Heart left ventricle (tissue), 13 donors: ENCODE measurements around the gene PDZD8.

ENCODE experiments used
- CTCF ChIP-seq, 12 donors: fragments of 200-600 bp; sonication (generic) in 4 of 12; IDR thresholded peaks; one replicate each; pipeline versions ENCODE4 v1.5.0 to v1.8.0; 2018 to 2022; ENCODE audit warnings: antibody characterized with exemption in 12 of 12, mild to moderate bottlenecking in 5 of 12
- POLR2A ChIP-seq, 2 donors: fragments of 450-650 bp; IDR thresholded peaks; one replicate each; pipeline ENCODE4 v1.6.1; 2017; ENCODE audit warnings: antibody characterized with exemption in 2 of 2, mild to moderate bottlenecking in 2 of 2, moderate library complexity in 2 of 2
- donor health status: ischemic (EF 13 %, LVEDD 7.1; RV severe dilation, severe dysfunction).
- donor health status: DM: no; HTN: yes; CAD: no.
- donor health status: DM: no; HTN: no; CAD: no.
- donor health status: ischemic (EF 25% LVEDD 6.9; RV normal size, moderate dysfunction).
- donor health status: ischemic (EF 25% LVEDD 5.7; RV mildly dilated, moderate dysfunction).
- donor health status: ischemic (EF 35%, LVEDD 5.7; RV mildly dilated, moderate dysfunction).
- donor health status: nonischemic (EF 11% LVEDD 7.7; RV severe dilation, severe dysfunction).
- donor health status: DM: yes; HTN: yes; CAD: no.
- donor health status: PGD.
- donor health status: ischemic (EF 29% LVEDD 5.4; RV normal size, mild dysfunction).
- donor health status: nonischemic (EF 23%, LVEDD 6.1; RV moderate dilation, normal function).

GRCh38 chr10:117313641-117314040 lies 61.6 kb downstream of the PDZD8 start:
- no peak for TF ChIP-seq CTCF (IDR thresholded peaks at IDR 0.05)
- TF ChIP-seq POLR2A (IDR thresholded peaks at IDR 0.05), result no peak
